ENCODE measurements around the gene FILIP1.

DNA sequence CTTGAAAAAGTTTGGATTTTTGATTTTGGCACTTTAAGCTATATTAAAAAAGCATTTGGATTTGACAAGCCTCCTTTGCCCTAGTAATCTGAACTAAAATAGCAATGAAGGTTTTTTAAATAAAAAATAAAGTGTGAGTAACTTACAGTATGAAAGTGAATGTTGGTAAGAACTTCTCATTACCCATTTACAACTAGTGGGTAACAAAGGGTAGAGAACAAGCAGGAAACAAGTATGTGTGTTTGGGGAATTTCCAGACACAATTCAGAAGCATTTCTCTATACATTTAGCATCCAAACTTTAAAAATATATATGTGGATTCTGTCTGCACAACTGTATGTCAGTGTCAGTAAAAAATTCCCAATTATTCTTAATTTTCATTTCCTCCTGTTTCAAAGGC is 211.9 kb downstream of the FILIP1 start:
- TF ChIP-seq EZH2phosphoT487 (IDR thresholded peaks at IDR 0.05; ENCODE audit: borderline replicate concordance, low read length) (no peak), EZH2 (IDR thresholded peaks at IDR 0.05; ENCODE audit: low read length, unreplicated experiment) (no peak)
- TF ChIP-seq, protein P1, sequence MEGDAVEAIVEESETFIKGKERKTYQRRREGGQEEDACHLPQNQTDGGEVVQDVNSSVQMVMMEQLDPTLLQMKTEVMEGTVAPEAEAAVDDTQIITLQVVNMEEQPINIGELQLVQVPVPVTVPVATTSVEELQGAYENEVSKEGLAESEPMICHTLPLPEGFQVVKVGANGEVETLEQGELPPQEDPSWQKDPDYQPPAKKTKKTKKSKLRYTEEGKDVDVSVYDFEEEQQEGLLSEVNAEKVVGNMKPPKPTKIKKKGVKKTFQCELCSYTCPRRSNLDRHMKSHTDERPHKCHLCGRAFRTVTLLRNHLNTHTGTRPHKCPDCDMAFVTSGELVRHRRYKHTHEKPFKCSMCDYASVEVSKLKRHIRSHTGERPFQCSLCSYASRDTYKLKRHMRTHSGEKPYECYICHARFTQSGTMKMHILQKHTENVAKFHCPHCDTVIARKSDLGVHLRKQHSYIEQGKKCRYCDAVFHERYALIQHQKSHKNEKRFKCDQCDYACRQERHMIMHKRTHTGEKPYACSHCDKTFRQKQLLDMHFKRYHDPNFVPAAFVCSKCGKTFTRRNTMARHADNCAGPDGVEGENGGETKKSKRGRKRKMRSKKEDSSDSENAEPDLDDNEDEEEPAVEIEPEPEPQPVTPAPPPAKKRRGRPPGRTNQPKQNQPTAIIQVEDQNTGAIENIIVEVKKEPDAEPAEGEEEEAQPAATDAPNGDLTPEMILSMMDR (conservative IDR thresholded peaks at IDR 0.05; ENCODE audit: low read depth, low read length), result no peak
